ENCODE results near the gene ABCA5. TPM values are rescaled to one million over a fixed set of nuclear protein-coding genes. Genes with fewer than 3 reads are reported as not detected.

The ABCA5 gene
- total and polyA plus RNA-seq, 4 donors: 18.7 to 84.4 (median 48.8) TPM

GRCh38 chr17:69236946-69237345 is 90.0 kb downstream of the ABCA5 start:
- no peak for DNase-seq (ENCODE audit: low spot score)
- H3K9ac ChIP-seq (ENCODE audit: low read depth in 1 of 2, low read length in 2 of 2): no peak overlapping the region
- H3K36me3 ChIP-seq (ENCODE audit: control insufficient read depth in 4 of 4, insufficient read depth in 3 of 4, low read depth in 1 of 4, low read length in 3 of 4): peaks cover 0 to 5% (median 1%) of the 10 kb centered on the region in 4 donors
- 91% methylated on average over 3 of the region's 3 CpGs for WGBS
- no peaks in the 10 kb centered on the region for H3K4me1 ChIP-seq (ENCODE audit: control insufficient read depth in 4 of 4, insufficient read depth in 4 of 4, low read length in 3 of 4)
- H3K9me3 ChIP-seq (ENCODE audit: control insufficient read depth in 4 of 4, low read length in 3 of 4): peaks cover 0 to 5% (median 2%) of the 10 kb centered on the region in 4 donors
- H3K27me3 ChIP-seq (ENCODE audit: control insufficient read depth in 4 of 4, insufficient read depth in 4 of 4, low read length in 3 of 4): no peaks in the 10 kb centered on the region
- H3K27ac ChIP-seq (ENCODE audit: low read depth in 1 of 2, low read length in 2 of 2): no peak overlapping the region
- no peak overlapping the region for H3K4me3 ChIP-seq (ENCODE audit: low read depth in 1 of 3, low read length in 3 of 3)
- TF ChIP-seq FOXA1 (IDR thresholded peaks at IDR 0.05): no peak
- no peak for TF ChIP-seq REST (IDR thresholded peaks at IDR 0.05)
- TF ChIP-seq HNF4A (conservative IDR thresholded peaks at IDR 0.05): no peak
- no peak for TF ChIP-seq TAF1 (conservative IDR thresholded peaks at IDR 0.05)
- no peak for TF ChIP-seq NR2F2 (IDR thresholded peaks at IDR 0.05)
- no peak for TF ChIP-seq MAX (IDR thresholded peaks at IDR 0.05)
- TF ChIP-seq, protein P1, sequence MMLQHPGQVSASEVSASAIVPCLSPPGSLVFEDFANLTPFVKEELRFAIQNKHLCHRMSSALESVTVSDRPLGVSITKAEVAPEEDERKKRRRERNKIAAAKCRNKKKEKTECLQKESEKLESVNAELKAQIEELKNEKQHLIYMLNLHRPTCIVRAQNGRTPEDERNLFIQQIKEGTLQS (IDR thresholded peaks at IDR 0.05): no peak
- TF ChIP-seq RXRA (IDR thresholded peaks at IDR 0.05): no peak

- Histone ChIP-seq H3K4me3 (ENCODE audit: low read depth in 1 of 3, low read length in 3 of 3) (no peak overlapping the region), H3K36me3 (ENCODE audit: control insufficient read depth in 4 of 4, insufficient read depth in 3 of 4, low read depth in 1 of 4, low read length in 3 of 4) (peaks cover 0 to 4% (median 1%) of the 10 kb centered on the region in 4 donors), H3K4me1 (ENCODE audit: control insufficient read depth in 4 of 4, insufficient read depth in 4 of 4, low read length in 3 of 4) (no peaks in the 10 kb centered on the region), H3K27me3 (ENCODE audit: control insufficient read depth in 4 of 4, insufficient read depth in 4 of 4, low read length in 3 of 4) (no peaks in the 10 kb centered on the region), H3K9me3 (ENCODE audit: control insufficient read depth in 4 of 4, low read length in 3 of 4) (peaks cover 0 to 5% (median 2%) of the 10 kb centered on the region in 4 donors), H3K27ac (ENCODE audit: low read depth in 1 of 2, low read length in 2 of 2) (no peak overlapping the region), H3K9ac (ENCODE audit: low read depth in 1 of 2, low read length in 2 of 2) (no peak overlapping the region)
- DNase-seq (ENCODE audit: low spot score): no peak
- no peak for TF ChIP-seq FOXA1 (IDR thresholded peaks at IDR 0.05)
- no peak for TF ChIP-seq RAD21 (IDR thresholded peaks at IDR 0.05)
- TF ChIP-seq SP1 (IDR thresholded peaks at IDR 0.05): no peak
- TF ChIP-seq, protein P2, sequence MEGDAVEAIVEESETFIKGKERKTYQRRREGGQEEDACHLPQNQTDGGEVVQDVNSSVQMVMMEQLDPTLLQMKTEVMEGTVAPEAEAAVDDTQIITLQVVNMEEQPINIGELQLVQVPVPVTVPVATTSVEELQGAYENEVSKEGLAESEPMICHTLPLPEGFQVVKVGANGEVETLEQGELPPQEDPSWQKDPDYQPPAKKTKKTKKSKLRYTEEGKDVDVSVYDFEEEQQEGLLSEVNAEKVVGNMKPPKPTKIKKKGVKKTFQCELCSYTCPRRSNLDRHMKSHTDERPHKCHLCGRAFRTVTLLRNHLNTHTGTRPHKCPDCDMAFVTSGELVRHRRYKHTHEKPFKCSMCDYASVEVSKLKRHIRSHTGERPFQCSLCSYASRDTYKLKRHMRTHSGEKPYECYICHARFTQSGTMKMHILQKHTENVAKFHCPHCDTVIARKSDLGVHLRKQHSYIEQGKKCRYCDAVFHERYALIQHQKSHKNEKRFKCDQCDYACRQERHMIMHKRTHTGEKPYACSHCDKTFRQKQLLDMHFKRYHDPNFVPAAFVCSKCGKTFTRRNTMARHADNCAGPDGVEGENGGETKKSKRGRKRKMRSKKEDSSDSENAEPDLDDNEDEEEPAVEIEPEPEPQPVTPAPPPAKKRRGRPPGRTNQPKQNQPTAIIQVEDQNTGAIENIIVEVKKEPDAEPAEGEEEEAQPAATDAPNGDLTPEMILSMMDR (IDR thresholded peaks at IDR 0.05; ENCODE audit: low read depth, low read length, missing input control): no peak
- TF ChIP-seq, protein P1 (IDR thresholded peaks at IDR 0.05): no peak
- TF ChIP-seq YY1 (IDR thresholded peaks at IDR 0.05): no peak
- TF ChIP-seq HNF4A (conservative IDR thresholded peaks at IDR 0.05): no peak
- TF ChIP-seq GABPA (IDR thresholded peaks at IDR 0.05 in 1 of 2, conservative IDR thresholded peaks at IDR 0.05 in 1 of 2): no peak
- no peak for TF ChIP-seq FOXA2 (IDR thresholded peaks at IDR 0.05)
- TF ChIP-seq TAF1 (conservative IDR thresholded peaks at IDR 0.05): no peak
- TF ChIP-seq HNF4G (IDR thresholded peaks at IDR 0.05): no peak
- TF ChIP-seq REST (IDR thresholded peaks at IDR 0.05): no peak
- no peak for TF ChIP-seq JUND (IDR thresholded peaks at IDR 0.05)
- no peak for TF ChIP-seq RXRA (IDR thresholded peaks at IDR 0.05)
- no peak for TF ChIP-seq MAX (IDR thresholded peaks at IDR 0.05)
- TF ChIP-seq EGR1 (IDR thresholded peaks at IDR 0.05; ENCODE audit: low read depth in 2 of 2): no peak
- TF ChIP-seq, protein P3, sequence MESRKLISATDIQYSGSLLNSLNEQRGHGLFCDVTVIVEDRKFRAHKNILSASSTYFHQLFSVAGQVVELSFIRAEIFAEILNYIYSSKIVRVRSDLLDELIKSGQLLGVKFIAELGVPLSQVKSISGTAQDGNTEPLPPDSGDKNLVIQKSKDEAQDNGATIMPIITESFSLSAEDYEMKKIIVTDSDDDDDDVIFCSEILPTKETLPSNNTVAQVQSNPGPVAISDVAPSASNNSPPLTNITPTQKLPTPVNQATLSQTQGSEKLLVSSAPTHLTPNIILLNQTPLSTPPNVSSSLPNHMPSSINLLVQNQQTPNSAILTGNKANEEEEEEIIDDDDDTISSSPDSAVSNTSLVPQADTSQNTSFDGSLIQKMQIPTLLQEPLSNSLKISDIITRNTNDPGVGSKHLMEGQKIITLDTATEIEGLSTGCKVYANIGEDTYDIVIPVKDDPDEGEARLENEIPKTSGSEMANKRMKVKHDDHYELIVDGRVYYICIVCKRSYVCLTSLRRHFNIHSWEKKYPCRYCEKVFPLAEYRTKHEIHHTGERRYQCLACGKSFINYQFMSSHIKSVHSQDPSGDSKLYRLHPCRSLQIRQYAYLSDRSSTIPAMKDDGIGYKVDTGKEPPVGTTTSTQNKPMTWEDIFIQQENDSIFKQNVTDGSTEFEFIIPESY (IDR thresholded peaks at IDR 0.05): no peak
- no peak for TF ChIP-seq NR2F2 (IDR thresholded peaks at IDR 0.05)
- WGBS: 70% methylated on average over 2 of the region's 2 CpGs
Measured at GRCh38 chr17:69236464-69236863, 90.5 kb downstream of the ABCA5 start.

All from liver (tissue), 9 donors.